Neural cell (in vitro differentiated cells): ENCODE results near the gene OR2F2. TPM values are rescaled to one million over a fixed set of nuclear protein-coding genes. Genes with fewer than 3 reads are reported as not detected.

Experiments
- H2AFZ ChIP-seq: fragments of 200-600, 300-800 bp; sonication (generic), shearing (Covaris generic); 2 replicates; pipeline ENCODE4 v1.6.0; 2014; ENCODE audit warnings: low read depth, mild to moderate bottlenecking, antibody characterized with exemption, low read length, moderate library complexity
- H3F3A ChIP-seq: fragments of 200-600 bp; shearing (Covaris generic); 2 replicates; pipeline ENCODE4 v1.6.1; 2016; ENCODE audit warnings: mild to moderate bottlenecking, moderate library complexity, mixed read lengths, antibody characterized with exemption, low read length; ENCODE audit not compliant: insufficient read depth, poor library complexity, severe bottlenecking
- H3K27ac ChIP-seq: fragments of 200-600, 300-800 bp; sonication (generic), shearing (Covaris generic); 2 replicates; pipeline ENCODE4 v1.5.1; 2014; ENCODE audit warnings: mild to moderate bottlenecking, low read length, moderate library complexity
- H3K27me3 ChIP-seq: fragments of 300-800, 200-600 bp; sonication (generic), shearing (Covaris generic); 2 replicates; pipeline ENCODE4 v1.6.0; 2014; ENCODE audit warnings: mild to moderate bottlenecking, low read depth, low read length, moderate library complexity; ENCODE audit not compliant: insufficient read depth
- H3K36me3 ChIP-seq: fragments of 300-800, 200-600 bp; sonication (generic), shearing (Covaris generic); 2 replicates; pipeline ENCODE4 v1.5.1; 2014; ENCODE audit warnings: mild to moderate bottlenecking, antibody characterized with exemption, low read length, moderate library complexity; ENCODE audit not compliant: insufficient read depth
- H3K4me2 ChIP-seq: fragments of 300-800, 200-600 bp; sonication (generic), shearing (Covaris generic); 2 replicates; pipeline ENCODE4 v1.6.0; 2014; ENCODE audit warnings: mild to moderate bottlenecking, low read length
- H3K4me3 ChIP-seq: fragments of 300-800, 200-600 bp; sonication (generic), shearing (Covaris generic); 2 replicates; pipeline ENCODE4 v1.5.1; 2014; ENCODE audit warnings: mild to moderate bottlenecking, low read length, moderate library complexity
- H3K79me2 ChIP-seq: fragments of 200-600 bp; shearing (Covaris generic); replicated peaks from 2 replicates; pipeline ENCODE4 v1.6.0; 2014; ENCODE audit warnings: mild to moderate bottlenecking, low read length, moderate library complexity; ENCODE audit not compliant: insufficient read depth
- H3K9ac ChIP-seq: fragments of 300-800, 200-600 bp; sonication (generic), shearing (Covaris generic); 2 replicates; pipeline ENCODE4 v1.6.1; 2016; ENCODE audit warnings: mild to moderate bottlenecking, low read length, mixed read lengths
- H3K9me2 ChIP-seq: fragments of 200-600 bp; shearing (Covaris generic); 2 replicates; pipeline ENCODE4 v1.6.1; 2016; ENCODE audit warnings: mild to moderate bottlenecking, low read length, mixed read lengths; ENCODE audit not compliant: insufficient read depth
- H3K9me3 ChIP-seq: fragments of 200-600, 300-800 bp; sonication (generic), shearing (Covaris generic); 2 replicates; pipeline ENCODE4 v1.6.1; 2016; ENCODE audit warnings: mild to moderate bottlenecking, mixed run types, low read length, moderate library complexity, mixed read lengths
- H4K20me1 ChIP-seq: fragments of 200-600 bp; shearing (Covaris generic); 2 replicates; pipeline ENCODE4 v1.6.1; 2016; ENCODE audit warnings: mild to moderate bottlenecking, mixed run types; ENCODE audit not compliant: insufficient read depth
- CTCF ChIP-seq: fragments of 450-650 bp; IDR thresholded peaks from 2 replicates; pipeline ENCODE4 v1.5.1; 2014; ENCODE audit warnings: antibody characterized with exemption, mild to moderate bottlenecking, moderate library complexity; ENCODE audit not compliant: poor library complexity, severe bottlenecking
- EP300 ChIP-seq: fragments of 450-650 bp; conservative IDR thresholded peaks from 2 replicates; pipeline ENCODE4 v1.6.1; 2014; ENCODE audit warnings: antibody characterized with exemption, mild to moderate bottlenecking, moderate library complexity; ENCODE audit not compliant: poor library complexity, severe bottlenecking
- EZH2 ChIP-seq: fragments of 200-600, 300-800 bp; shearing (Covaris generic), sonication (generic); IDR thresholded peaks from 2 replicates; pipeline ENCODE4 v1.6.1; 2014; ENCODE audit warnings: antibody characterized with exemption, low read length, borderline replicate concordance, mild to moderate bottlenecking; ENCODE audit not compliant: insufficient read depth, poor library complexity, severe bottlenecking
- MXI1 ChIP-seq: fragments of 450-650 bp; conservative IDR thresholded peaks from 2 replicates; pipeline ENCODE4 v1.6.1; 2014; ENCODE audit warnings: antibody characterized with exemption, mild to moderate bottlenecking; ENCODE audit not compliant: poor library complexity, severe bottlenecking
- POLR2AphosphoS5 ChIP-seq: IDR thresholded peaks from 2 replicates; pipeline ENCODE4 v1.6.1; 2012
- RAD21 ChIP-seq: fragments of 450-650 bp; conservative IDR thresholded peaks from 2 replicates; pipeline ENCODE4 v1.6.1; 2014; ENCODE audit warnings: antibody characterized with exemption, mild to moderate bottlenecking, moderate library complexity
- REST ChIP-seq: IDR thresholded peaks from 2 replicates; pipeline ENCODE4 v1.6.1; 2012; ENCODE audit warnings: borderline replicate concordance
- SMC3 ChIP-seq: fragments of 450-650 bp; conservative IDR thresholded peaks from 2 replicates; pipeline ENCODE4 v1.6.1; 2014; ENCODE audit warnings: antibody characterized with exemption, mild to moderate bottlenecking, moderate library complexity; ENCODE audit not compliant: poor library complexity
- TAF1 ChIP-seq: IDR thresholded peaks from 2 replicates; pipeline ENCODE4 v1.6.1; 2012; ENCODE audit warnings: low read depth
- polyA plus RNA-seq: library from polyadenylated mRNA; depleted of rRNA; stranded (reverse); fragments of >200 nt; gene quantifications from 2 replicates; pipeline ENCODE4 v1.2.3, GENCODE V29; 2014

The OR2F2 gene
- polyA plus RNA-seq, 1 donor from 2014 or later = not detected

GRCh38 chr7:143886826-143887477, 48.1 kb upstream of the OR2F2 start:
- Histone ChIP-seq H2AFZ (no peak overlapping the region), H3K9me3 (no peaks in the 10 kb centered on the region), H3K79me2 (peaks cover 42% of the 10 kb centered on the region), H3K36me3 (no peaks in the 10 kb centered on the region), H3K9ac (no peak overlapping the region), H3K4me2 (no peak overlapping the region), H3K4me3 (no peak overlapping the region), H3K27ac (no peak overlapping the region), H3F3A (peaks cover 4% of the 10 kb centered on the region), H4K20me1 (no peaks in the 10 kb centered on the region), H3K27me3 (no peaks in the 10 kb centered on the region), H3K9me2 (no peaks in the 10 kb centered on the region)
- TF ChIP-seq CTCF (no peak), EP300 (no peak), EZH2 (no peak), SMC3 (no peak), RAD21 (no peak), MXI1 (no peak), REST (no peak), POLR2AphosphoS5 (no peak), TAF1 (no peak)

- no peak for TF ChIP-seq EP300
- no peak for TF ChIP-seq CTCF
- no peaks in the 10 kb centered on the region for H3K36me3 ChIP-seq
- H2AFZ ChIP-seq = no peak overlapping the region
- H3K79me2 ChIP-seq = peaks cover 48% of the 10 kb centered on the region
- H3K4me3 ChIP-seq = no peak overlapping the region
- no peak overlapping the region for H3K9ac ChIP-seq
- H3K4me2 ChIP-seq = no peak overlapping the region
- no peaks in the 10 kb centered on the region for H3K9me3 ChIP-seq
- no peaks in the 10 kb centered on the region for H3K27me3 ChIP-seq
- no peaks in the 10 kb centered on the region for H4K20me1 ChIP-seq
- no peaks in the 10 kb centered on the region for H3K9me2 ChIP-seq
- H3F3A ChIP-seq = peaks cover 3% of the 10 kb centered on the region
- no peak overlapping the region for H3K27ac ChIP-seq
Observed at GRCh38 chr7:143889068-143889467, 46.0 kb upstream of the OR2F2 start.
